Activated naive CD8-positive, alpha-beta T cell treated with anti-CD3 and anti-CD28 coated beads, Interleukin-2, amount 50 U/mL, for 24 hours (primary cell): ENCODE results near the gene RAB11FIP3.
"Not testable (repeated sequence)": the region's sequence is repeated elsewhere in the genome, so short reads cannot be mapped to it uniquely, and the experiment has no call there.

ENCODE experiments used
- ATAC-seq: fragments of 150-1000 bp; cut with Tn5 transposase; one replicate; pipeline ENCODE4 v1.10.0; 2021
- DNase-seq: peaks from one replicate; pipeline ENCODE4 v3.0.0; 2021
- H3K27ac Mint-ChIP-seq: one replicate; pipeline ENCODE4 v1.8.0; 2021; ENCODE audit warnings: mild to moderate bottlenecking, mixed read lengths
- H3K27me3 Mint-ChIP-seq: one replicate; pipeline ENCODE4 v1.8.0; 2021; ENCODE audit warnings: mixed read lengths
- H3K36me3 Mint-ChIP-seq: one replicate; pipeline ENCODE4 v1.8.0; 2021; ENCODE audit warnings: low read depth, mixed read lengths
- H3K4me1 Mint-ChIP-seq: one replicate; pipeline ENCODE4 v1.8.0; 2021; ENCODE audit warnings: mixed read lengths
- H3K4me3 Mint-ChIP-seq: one replicate; pipeline ENCODE4 v1.8.0; 2021; ENCODE audit warnings: mild to moderate bottlenecking, moderate library complexity, mixed read lengths
- H3K9me3 Mint-ChIP-seq: one replicate; pipeline ENCODE4 v1.8.0; 2021; ENCODE audit warnings: mixed read lengths

The RAB11FIP3 gene

GRCh38 chr16:499924-500323 is 74.5 kb downstream of the RAB11FIP3 start:
- H3K27ac Mint-ChIP-seq, result no peak overlapping the region
- DNase-seq, result no peak

GRCh38 chr16:500709-501108 is 75.3 kb downstream of the RAB11FIP3 start:
- no peak for ATAC-seq
- Mint-ChIP-seq H3K4me3 (no peak overlapping the region), H3K4me1 (no peaks in the 10 kb centered on the region), H3K27me3 (no peaks in the 10 kb centered on the region), H3K9me3 (no peaks in the 10 kb centered on the region), H3K27ac (no peak overlapping the region), H3K36me3 (peaks cover 2% of the 10 kb centered on the region)
- DNase-seq, result no peak

More at GRCh38 chr16:499924-500323, 74.5 kb downstream of the RAB11FIP3 start:
- Mint-ChIP-seq H3K36me3 (peaks cover 2% of the 10 kb centered on the region), H3K9me3 (no peaks in the 10 kb centered on the region), H3K4me3 (no peak overlapping the region), H3K27me3 (no peaks in the 10 kb centered on the region), H3K4me1 (no peaks in the 10 kb centered on the region)
- no peak for ATAC-seq

DNA sequence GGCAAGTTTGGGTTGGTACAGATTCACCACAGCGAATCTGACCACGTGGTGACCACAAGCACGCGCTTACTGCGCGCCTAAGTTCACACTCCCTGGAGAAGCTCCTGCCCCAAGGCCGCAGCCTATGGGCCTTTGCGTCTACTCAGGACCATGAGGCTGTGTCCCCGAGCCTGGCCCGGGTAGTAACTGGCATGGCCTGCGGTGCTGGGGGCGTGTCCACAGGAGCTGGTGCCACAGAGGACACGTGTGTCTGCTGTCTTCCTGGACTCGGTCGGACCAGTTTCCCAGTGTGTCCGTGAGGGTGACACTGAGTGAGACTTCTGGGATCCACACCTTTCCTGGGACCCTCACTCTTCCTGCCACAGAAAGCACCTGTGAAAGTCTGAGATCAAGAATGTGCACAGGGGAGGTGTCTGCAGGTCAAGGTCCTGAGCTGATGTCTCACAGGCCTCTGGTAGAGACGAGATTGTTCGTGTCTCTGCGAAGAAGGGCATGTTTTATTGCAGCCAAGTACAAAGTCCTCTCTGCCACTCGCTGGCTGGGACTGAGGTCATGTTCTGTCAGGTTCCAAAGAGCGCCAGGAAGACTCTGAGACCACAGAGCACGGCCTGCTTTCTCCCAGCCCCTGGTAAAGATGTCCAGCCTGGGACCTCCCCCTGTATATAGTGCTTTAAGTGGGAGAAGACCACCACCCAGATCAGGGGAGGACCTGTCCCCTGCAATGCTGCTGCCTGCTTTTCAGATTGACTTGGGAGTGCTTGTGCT is 76.9 kb downstream of the RAB11FIP3 start:
- ATAC-seq, result no peak
- H3K27ac Mint-ChIP-seq, result no peak overlapping the region

GRCh38 chr16:503150-504071 is 78.0 kb downstream of the RAB11FIP3 start:
- Mint-ChIP-seq H3K27me3 (no peaks in the 10 kb centered on the region), H3K9me3 (no peaks in the 10 kb centered on the region), H3K27ac (no peak overlapping the region), H3K36me3 (peaks cover under 1% of the 10 kb centered on the region), H3K4me3 (no peak overlapping the region), H3K4me1 (no peaks in the 10 kb centered on the region)
- no peak for DNase-seq
- no peak for ATAC-seq

More for the DNA sequence above, 76.9 kb downstream of the RAB11FIP3 start:
- Mint-ChIP-seq H3K9me3 (no peaks in the 10 kb centered on the region), H3K4me3 (no peak overlapping the region), H3K4me1 (no peaks in the 10 kb centered on the region), H3K27me3 (no peaks in the 10 kb centered on the region), H3K36me3 (peaks cover 2% of the 10 kb centered on the region)
- DNase-seq, result no peak

- H3K36me3 Mint-ChIP-seq, result no peaks in the 10 kb centered on the region
- no peaks in the 10 kb centered on the region for H3K4me1 Mint-ChIP-seq
- H3K27ac Mint-ChIP-seq, result no peak overlapping the region
- H3K9me3 Mint-ChIP-seq, result no peaks in the 10 kb centered on the region
- no peaks in the 10 kb centered on the region for H3K27me3 Mint-ChIP-seq
- no peak for DNase-seq
- no peak for ATAC-seq
- H3K4me3 Mint-ChIP-seq, result no peak overlapping the region
Measured at GRCh38 chr16:505479-506245, 80.2 kb downstream of the RAB11FIP3 start.

- H3K27me3 Mint-ChIP-seq, result no peaks in the 10 kb centered on the region
- H3K27ac Mint-ChIP-seq, result no peak overlapping the region
- H3K4me3 Mint-ChIP-seq, result no peak overlapping the region
- H3K4me1 Mint-ChIP-seq, result no peaks in the 10 kb centered on the region
- DNase-seq, result no peak
- ATAC-seq, result no peak
- H3K36me3 Mint-ChIP-seq, result no peaks in the 10 kb centered on the region
- no peaks in the 10 kb centered on the region for H3K9me3 Mint-ChIP-seq
Measured at GRCh38 chr16:506246-506546, 80.7 kb downstream of the RAB11FIP3 start.

GRCh38 chr16:507527-507926 is 82.1 kb downstream of the RAB11FIP3 start:
- not testable (repeated sequence) for H3K27me3 Mint-ChIP-seq, H3K27ac Mint-ChIP-seq, H3K9me3 Mint-ChIP-seq, H3K4me1 Mint-ChIP-seq, ATAC-seq, DNase-seq, H3K4me3 Mint-ChIP-seq, H3K36me3 Mint-ChIP-seq

- ATAC-seq (no peak), DNase-seq (no peak)
- no peak overlapping the region for H3K4me3 Mint-ChIP-seq
- no peaks in the 10 kb centered on the region for H3K27me3 Mint-ChIP-seq
- H3K36me3 Mint-ChIP-seq, result no peaks in the 10 kb centered on the region
- H3K27ac Mint-ChIP-seq, result no peak overlapping the region
- H3K9me3 Mint-ChIP-seq, result no peaks in the 10 kb centered on the region
- no peaks in the 10 kb centered on the region for H3K4me1 Mint-ChIP-seq
Measured at GRCh38 chr16:507996-508395, 82.5 kb downstream of the RAB11FIP3 start.

- H3K4me3 Mint-ChIP-seq, result no peak overlapping the region
- DNase-seq, result no peak
Measured at GRCh38 chr16:508884-509736, 83.7 kb downstream of the RAB11FIP3 start.

GRCh38 chr16:510066-510825 is 84.8 kb downstream of the RAB11FIP3 start:
- no peak for DNase-seq
- Mint-ChIP-seq H3K4me3 (no peak overlapping the region), H3K36me3 (no peaks in the 10 kb centered on the region), H3K4me1 (no peaks in the 10 kb centered on the region), H3K27ac (no peak overlapping the region), H3K9me3 (no peaks in the 10 kb centered on the region), H3K27me3 (no peaks in the 10 kb centered on the region)
- no peak for ATAC-seq

More at GRCh38 chr16:508884-509736, 83.7 kb downstream of the RAB11FIP3 start:
- Mint-ChIP-seq H3K36me3 (no peaks in the 10 kb centered on the region), H3K9me3 (no peaks in the 10 kb centered on the region), H3K27ac (no peak overlapping the region), H3K4me1 (no peaks in the 10 kb centered on the region), H3K27me3 (no peaks in the 10 kb centered on the region)
- ATAC-seq, result no peak

DNA sequence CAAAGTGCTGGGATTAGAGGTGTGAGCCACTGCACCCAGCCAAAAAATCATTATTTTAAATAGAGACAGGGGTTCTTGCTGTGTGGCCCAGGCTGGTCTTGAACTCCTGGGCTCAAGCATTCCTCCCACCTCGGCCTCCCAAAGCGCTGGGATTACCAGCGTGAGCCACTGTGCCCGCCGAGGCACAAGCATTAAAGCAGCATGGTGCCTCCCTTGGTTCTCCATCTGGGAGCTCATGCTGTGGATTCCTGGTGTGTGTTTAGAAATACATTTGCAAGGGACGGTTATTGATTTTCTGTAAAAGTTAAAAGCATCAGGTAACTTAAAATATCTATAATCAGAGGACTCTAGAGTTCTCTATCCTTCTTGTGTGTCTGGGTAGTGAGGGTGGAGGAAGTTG is 87.4 kb downstream of the RAB11FIP3 start:
- H3K4me1 Mint-ChIP-seq, result no peaks in the 10 kb centered on the region
- DNase-seq (no peak), ATAC-seq (no peak)
- H3K36me3 Mint-ChIP-seq, result no peaks in the 10 kb centered on the region
- H3K27me3 Mint-ChIP-seq, result no peaks in the 10 kb centered on the region
- no peaks in the 10 kb centered on the region for H3K9me3 Mint-ChIP-seq
- no peak overlapping the region for H3K27ac Mint-ChIP-seq
- no peak overlapping the region for H3K4me3 Mint-ChIP-seq

GRCh38 chr16:513950-514349 is 88.5 kb downstream of the RAB11FIP3 start:
- no peaks in the 10 kb centered on the region for H3K36me3 Mint-ChIP-seq
- DNase-seq, result no peak
- no peak for ATAC-seq
- H3K27me3 Mint-ChIP-seq, result no peaks in the 10 kb centered on the region
- H3K4me3 Mint-ChIP-seq, result no peak overlapping the region
- no peaks in the 10 kb centered on the region for H3K4me1 Mint-ChIP-seq
- H3K9me3 Mint-ChIP-seq, result no peaks in the 10 kb centered on the region
- H3K27ac Mint-ChIP-seq, result no peak overlapping the region

- Mint-ChIP-seq H3K4me3 (no peak overlapping the region), H3K4me1 (no peaks in the 10 kb centered on the region), H3K36me3 (no peaks in the 10 kb centered on the region), H3K27ac (no peak overlapping the region), H3K27me3 (no peaks in the 10 kb centered on the region), H3K9me3 (no peaks in the 10 kb centered on the region)
- DNase-seq, result no peak
- no peak for ATAC-seq
Measured at GRCh38 chr16:515175-515938, 89.9 kb downstream of the RAB11FIP3 start.
